A549 (cell line): ENCODE results near the gene DUSP14.

ENCODE experiments used
- CBX2 ChIP-seq: fragments of 200-600 bp; sonication (generic); IDR thresholded peaks from 2 replicates; pipeline ENCODE4 v1.6.1; 2016; ENCODE audit warnings: low read depth, mild to moderate bottlenecking, borderline replicate concordance
- CTCF ChIP-seq: fragments of >200 bp; sonication (Bioruptor Twin); formaldehyde crosslinking; IDR thresholded peaks from 3 replicates; pipeline ENCODE4 v1.5.1; 2016
- FOSL2 ChIP-seq, 2 experiments: fragments of 450-650 bp in 1 of 2; fragments of >200 bp in 1 of 2; sonication (Bioruptor Twin) in 1 of 2; formaldehyde crosslinking; IDR thresholded peaks; 2 replicates each; pipeline versions ENCODE4 v1.5.0 to v1.6.1; 2016 to 2020; ENCODE audit warnings: mild to moderate bottlenecking in 1 of 2, moderate library complexity in 1 of 2
- MAX ChIP-seq: IDR thresholded peaks from 2 replicates; pipeline ENCODE4 v1.6.1; 2012
- POLR2AphosphoS2 ChIP-seq: conservative IDR thresholded peaks from 2 replicates; pipeline ENCODE4 v1.6.1; 2012; ENCODE audit warnings: low read length, improper control_type of control experiment, inconsistent platforms
- RAD21 ChIP-seq, 2 experiments: fragments of >200 bp in 1 of 2; sonication (Bioruptor Twin) in 1 of 2; formaldehyde crosslinking in 1 of 2; IDR thresholded peaks in 1 of 2; conservative IDR thresholded peaks in 1 of 2; 2 replicates in 1 of 2; 3 replicates in 1 of 2; pipeline ENCODE4 v1.6.1; 2012 to 2018; ENCODE audit warnings: inconsistent platforms in 1 of 2
- SMC3 ChIP-seq: fragments of >200 bp; sonication (Bioruptor Twin); formaldehyde crosslinking; IDR thresholded peaks from 3 replicates; pipeline ENCODE4 v1.6.1; 2018; ENCODE audit warnings: inconsistent platforms
- ZSCAN20 ChIP-seq: fragments of 250-450 bp; sonication (Bioruptor Pico); IDR thresholded peaks from 2 replicates; pipeline ENCODE4 v1.8.0; 2022; ENCODE audit warnings: mild to moderate bottlenecking, moderate library complexity

- TF ChIP-seq RAD21 (conservative IDR thresholded peaks at IDR 0.05 in 1 of 2, IDR thresholded peaks at IDR 0.05 in 1 of 2) (no peak), CTCF (no peak), SMC3 (no peak), ZSCAN20 (CRISPR knock-in tag) (no peak), CBX2 (no peak), POLR2AphosphoS2 (no peak), FOSL2 (IDR thresholded peaks at IDR 0.05) (no peak), FOSL2 (CRISPR knock-in tag; IDR thresholded peaks at IDR 0.05) (no peak), MAX (no peak)
Measured at GRCh38 chr17:37546302-37546701, 56.6 kb downstream of the DUSP14 start.
